ENCODE measurements around the gene ZCCHC24. TPM values are rescaled to one million over a fixed set of nuclear protein-coding genes. Genes with fewer than 3 reads are reported as not detected.

Gene ZCCHC24
- total and polyA plus RNA-seq, 2 donors from 2014 or later: 8.4 to 21.3 TPM

DNA sequence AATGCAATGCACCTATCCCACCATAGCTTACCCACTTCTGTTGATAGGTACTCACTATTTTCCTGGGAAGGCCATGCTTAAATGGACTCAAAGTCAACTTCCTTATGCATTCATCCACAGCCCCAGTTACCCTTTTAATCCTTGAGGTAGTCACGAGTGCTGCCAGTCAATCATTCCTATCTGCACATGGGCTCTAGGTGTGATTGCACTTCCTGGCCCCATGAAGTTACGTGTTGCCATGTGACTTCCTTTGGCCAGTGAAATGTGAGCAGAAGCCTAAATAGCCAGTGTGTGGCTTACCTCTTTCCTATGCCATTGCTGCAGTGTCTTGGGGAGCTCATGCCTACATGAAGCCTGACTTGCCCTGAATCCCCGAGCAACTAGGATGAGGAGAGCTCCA, 43.4 kb upstream of the ZCCHC24 start:
- H3K4me1 ChIP-seq (ENCODE audit: control insufficient read depth in 2 of 3, insufficient read depth in 2 of 3, low read depth in 1 of 3, low read length in 3 of 3): peaks cover 0 to 6% (median 0%) of the 10 kb centered on the region in 3 donors
- H3K9me3 ChIP-seq (ENCODE audit: control insufficient read depth in 2 of 3, insufficient read depth in 1 of 3, low read length in 3 of 3): no peaks in the 10 kb centered on the region
- no peak for TF ChIP-seq CTCF (IDR thresholded peaks at IDR 0.05; ENCODE audit: borderline replicate concordance, extremely low read depth, insufficient read depth)
- DNase-seq (peak in 1 of 5 donors; percentile 26), FAIRE-seq (no peak)
- H3K9ac ChIP-seq (ENCODE audit: low read length in 3 of 3): no peak overlapping the region
- intact Hi-C loops (cut with DNase I): no loop called here
- no peaks in the 10 kb centered on the region for H3K36me3 ChIP-seq (ENCODE audit: control insufficient read depth in 2 of 3, insufficient read depth in 3 of 3, low read length in 3 of 3)
- no peak overlapping the region for H3K27ac ChIP-seq (ENCODE audit: low read depth in 2 of 2, low read length in 2 of 2)
- H3K27me3 ChIP-seq (ENCODE audit: control insufficient read depth, insufficient read depth, low read length): no peaks in the 10 kb centered on the region
- no peak overlapping the region for H3K4me3 ChIP-seq (ENCODE audit: low read length in 3 of 3)

GRCh38 chr10:79488336-79488735, 42.9 kb upstream of the ZCCHC24 start:
- peak in 2 of 5 donors; percentile 32 to 90 for DNase-seq
- no peak for TF ChIP-seq CTCF (IDR thresholded peaks at IDR 0.05; ENCODE audit: borderline replicate concordance, extremely low read depth, insufficient read depth)
- Histone ChIP-seq H3K36me3 (ENCODE audit: control insufficient read depth in 2 of 3, insufficient read depth in 3 of 3, low read length in 3 of 3) (no peaks in the 10 kb centered on the region), H3K4me1 (ENCODE audit: control insufficient read depth in 2 of 3, insufficient read depth in 2 of 3, low read depth in 1 of 3, low read length in 3 of 3) (peaks cover 0 to 6% (median 0%) of the 10 kb centered on the region in 3 donors), H3K27me3 (ENCODE audit: control insufficient read depth, insufficient read depth, low read length) (no peaks in the 10 kb centered on the region), H3K27ac (ENCODE audit: low read depth in 2 of 2, low read length in 2 of 2) (peak overlapping the region in 1 of 2 donors; percentile 14), H3K9ac (ENCODE audit: low read length in 3 of 3) (no peak overlapping the region), H3K9me3 (ENCODE audit: control insufficient read depth in 2 of 3, insufficient read depth in 1 of 3, low read length in 3 of 3) (no peaks in the 10 kb centered on the region), H3K4me3 (ENCODE audit: low read length in 3 of 3) (no peak overlapping the region)
- intact Hi-C loops (cut with DNase I): no loop called here
- FAIRE-seq: no peak

- DNase-seq: peak in 4 of 5 donors; percentile 76 to 81 (median 78)
- H3K27ac ChIP-seq (ENCODE audit: low read depth in 2 of 2, low read length in 2 of 2): peak overlapping the region; percentile 14 to 20
- intact Hi-C loops (cut with DNase I): no loop called here
Measured at GRCh38 chr10:79487296-79488194, 42.1 kb upstream of the ZCCHC24 start.

More at GRCh38 chr10:79487296-79488194, 42.1 kb upstream of the ZCCHC24 start:
- H3K27me3 ChIP-seq (ENCODE audit: control insufficient read depth, insufficient read depth, low read length): no peaks in the 10 kb centered on the region
- no peak for FAIRE-seq
- H3K9me3 ChIP-seq (ENCODE audit: control insufficient read depth in 2 of 3, insufficient read depth in 1 of 3, low read length in 3 of 3): no peaks in the 10 kb centered on the region
- H3K4me3 ChIP-seq (ENCODE audit: low read length in 3 of 3): no peak overlapping the region
- no peaks in the 10 kb centered on the region for H3K36me3 ChIP-seq (ENCODE audit: control insufficient read depth in 2 of 3, insufficient read depth in 3 of 3, low read length in 3 of 3)
- no peak overlapping the region for H3K9ac ChIP-seq (ENCODE audit: low read length in 3 of 3)
- peaks cover 0 to 6% (median 0%) of the 10 kb centered on the region in 3 donors for H3K4me1 ChIP-seq (ENCODE audit: control insufficient read depth in 2 of 3, insufficient read depth in 2 of 3, low read depth in 1 of 3, low read length in 3 of 3)
- TF ChIP-seq CTCF (IDR thresholded peaks at IDR 0.05; ENCODE audit: borderline replicate concordance, extremely low read depth, insufficient read depth): peak; percentile 83

All from kidney (tissue), 14 donors.